Measurements from ENCODE around the gene UBR4. TPM values are rescaled to one million over a fixed set of nuclear protein-coding genes. Genes with fewer than 3 reads are reported as not detected.
"Not testable (repeated sequence)": the region's sequence is repeated elsewhere in the genome, so short reads cannot be mapped to it uniquely, and the experiment has no call there.

UBR4 gene
- total RNA-seq, 1 experiment from 2014 or later: 86.1 TPM

DNA sequence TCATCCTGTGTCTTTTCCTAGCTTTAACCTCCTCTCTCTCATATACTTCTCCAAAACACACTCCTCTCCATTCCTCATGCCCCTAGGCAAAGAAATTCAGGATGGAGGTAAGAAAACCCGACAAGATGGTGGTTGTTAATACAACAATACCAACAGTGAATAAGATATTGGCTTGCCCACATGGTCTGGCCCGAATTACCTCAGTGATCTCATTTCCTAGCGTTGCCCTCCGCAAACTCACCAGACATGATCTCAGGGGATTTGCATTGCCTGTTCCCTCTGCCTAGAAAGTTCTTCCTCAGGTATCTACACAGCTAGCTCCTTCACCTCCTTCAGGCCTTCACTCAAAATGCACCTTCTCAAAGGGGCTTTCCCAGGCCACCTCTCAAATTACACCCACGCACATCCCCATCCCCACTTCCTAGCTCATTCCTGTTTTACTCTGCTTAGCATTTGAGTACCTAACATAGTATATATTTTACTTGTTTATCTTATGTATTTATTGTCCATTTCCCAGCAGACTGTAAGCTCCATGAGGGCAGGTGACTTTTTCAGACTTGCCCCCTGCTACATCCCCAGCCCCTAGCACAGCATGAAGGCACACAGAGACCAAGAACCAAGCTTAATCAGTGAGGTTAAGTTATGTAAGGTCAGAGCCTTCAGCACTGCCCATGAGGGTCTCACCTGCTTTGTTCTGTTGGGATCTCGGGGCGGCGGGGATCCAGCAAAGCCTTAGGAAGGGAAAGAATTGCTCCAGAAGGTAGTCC lies 10.2 kb upstream of the UBR4 start:
- DNase-seq (ENCODE audit: low read depth): no peak

DNA sequence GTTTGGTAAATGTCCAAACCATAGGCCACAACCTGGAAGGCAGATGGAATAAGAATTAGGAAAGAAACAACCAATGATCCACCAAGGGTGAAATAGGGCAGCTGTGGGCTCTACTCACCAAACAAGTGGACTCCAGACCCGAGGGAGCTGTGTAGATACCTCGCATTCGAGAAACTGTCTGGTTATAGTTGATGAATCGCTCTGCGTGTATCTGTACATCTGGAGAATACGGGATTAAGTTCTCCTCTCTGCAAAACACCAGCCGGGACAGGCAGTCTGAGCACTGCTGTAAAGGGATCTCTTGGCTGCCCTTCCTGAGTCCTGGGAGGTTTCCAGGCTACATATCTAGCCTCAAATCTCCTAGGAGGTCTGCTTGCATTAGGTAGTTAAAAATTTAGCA lies 9.4 kb upstream of the UBR4 start:
- DNase-seq (ENCODE audit: low read depth): no peak

DNA sequence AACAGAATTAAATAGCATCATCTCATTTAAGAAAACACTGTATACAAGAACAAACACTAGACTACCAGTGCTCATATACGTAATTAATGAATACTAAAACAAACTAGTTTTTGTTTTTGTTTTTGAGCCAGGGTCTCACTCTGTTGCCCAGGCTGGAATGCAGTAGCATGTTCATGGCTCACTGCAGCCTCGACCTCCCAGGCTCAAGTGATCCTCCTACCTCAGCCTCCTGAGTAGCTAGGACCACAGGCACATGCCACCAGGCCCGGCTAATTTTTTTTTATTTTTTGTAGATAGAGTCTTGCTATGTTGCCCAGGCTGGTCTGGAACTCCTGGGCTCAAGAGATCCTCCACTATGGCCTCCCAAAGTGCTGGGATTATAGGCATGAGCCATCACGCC lies 6.5 kb upstream of the UBR4 start:
- not testable (repeated sequence) for DNase-seq (ENCODE audit: low read depth)

DNA sequence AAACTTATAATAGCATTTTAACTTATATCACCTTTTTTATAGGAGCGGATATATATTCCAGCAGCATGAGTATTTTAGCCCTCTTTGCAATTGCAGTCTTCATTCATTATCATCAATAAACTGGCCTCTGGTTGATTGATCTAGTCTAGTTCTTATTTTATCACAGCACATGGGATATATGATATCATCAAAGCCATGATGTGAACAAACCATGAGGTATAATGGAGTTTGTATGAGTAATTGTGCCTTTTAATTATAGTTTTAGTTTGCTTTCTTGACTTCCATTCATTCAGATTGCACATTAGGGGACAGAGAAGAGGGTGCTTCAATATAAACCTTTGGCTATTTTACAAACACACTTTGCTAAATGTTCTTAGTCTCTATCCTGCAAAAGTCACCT lies 3.5 kb upstream of the UBR4 start:
- DNase-seq (ENCODE audit: low read depth): no peak

DNA sequence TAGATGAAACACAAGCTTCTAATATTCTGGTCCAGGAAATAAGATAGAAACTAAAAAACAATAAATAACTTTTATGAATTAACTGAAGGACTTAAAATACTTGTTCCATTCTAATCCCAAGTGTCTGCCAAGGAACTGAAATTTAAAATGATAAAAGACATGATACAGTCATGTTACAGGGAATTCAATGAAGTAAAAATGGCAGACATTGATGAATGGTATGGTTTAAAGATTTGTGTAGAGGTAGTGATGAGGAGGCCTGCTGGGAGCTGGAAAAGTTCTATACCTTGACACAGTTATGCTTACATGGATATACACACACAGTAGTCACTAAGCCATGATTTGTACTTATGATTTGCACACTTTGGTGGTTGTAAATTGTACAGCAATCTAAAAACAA lies 2.1 kb upstream of the UBR4 start:
- no peak for DNase-seq (ENCODE audit: low read depth)

DNA sequence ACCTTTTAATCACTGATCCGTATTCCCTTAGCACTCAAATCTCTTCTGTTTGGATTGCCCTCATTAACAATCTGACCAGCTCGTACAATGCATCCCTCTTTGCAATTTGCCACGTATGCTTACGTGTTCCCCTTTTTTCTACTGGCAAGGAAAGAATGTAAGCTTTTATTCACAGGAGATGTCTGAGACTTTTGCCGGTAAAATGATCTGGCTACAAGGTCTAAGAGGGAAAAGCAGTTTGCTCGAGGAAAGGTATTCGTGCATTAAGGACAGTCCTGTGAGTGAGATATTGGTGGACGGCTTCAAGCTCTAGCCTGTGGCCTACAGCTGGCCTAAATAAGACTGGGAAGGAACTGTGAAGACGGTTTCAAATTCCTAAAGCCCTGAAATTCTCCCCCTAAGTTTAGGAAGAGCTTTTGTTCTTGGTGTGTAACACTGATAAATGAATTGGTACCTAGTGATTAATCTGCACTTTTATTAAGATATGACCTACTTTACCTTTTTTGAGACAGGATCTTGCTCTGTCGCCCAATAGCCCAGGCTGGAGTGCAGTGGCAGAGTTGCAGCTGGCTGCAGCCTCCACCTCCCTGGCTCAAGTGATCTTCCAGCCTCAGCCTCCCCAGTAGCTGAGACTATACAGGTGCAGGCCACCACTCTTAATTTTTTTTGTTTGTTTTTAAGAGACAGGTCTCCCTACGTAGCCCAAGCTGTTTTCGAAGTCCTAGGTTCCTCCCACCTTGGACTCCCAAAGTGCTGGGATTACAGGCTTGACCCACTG lies 895 bp upstream of the UBR4 start:
- DNase-seq (ENCODE audit: low read depth): peak; percentile 24

DNA sequence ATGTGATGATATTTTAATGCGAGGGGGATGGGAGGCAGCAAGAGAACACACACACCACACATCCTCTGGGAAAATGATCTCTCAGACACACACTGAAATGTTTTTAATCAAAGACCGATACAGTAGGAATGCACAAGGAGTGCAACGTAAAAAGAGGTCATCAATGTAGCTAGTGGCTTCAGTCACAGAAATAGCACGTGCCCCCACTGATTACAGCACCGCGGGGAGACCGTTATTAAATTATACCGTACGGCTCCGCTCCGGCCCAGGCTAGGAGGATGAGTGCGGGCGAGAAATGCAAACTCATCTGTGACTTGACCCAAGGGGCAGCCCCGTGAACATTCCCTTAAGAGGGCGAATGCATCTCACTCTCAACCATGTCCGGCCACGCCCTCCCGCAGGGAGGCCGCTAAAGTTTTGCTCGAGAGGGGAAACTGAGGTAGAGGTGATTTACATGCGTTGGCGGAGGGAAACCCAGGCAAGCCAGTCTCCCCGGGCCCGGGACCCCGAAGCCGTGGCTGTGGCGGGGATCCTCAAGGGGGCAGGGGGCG lies 552 bp downstream of the UBR4 start:
- DNase-seq (ENCODE audit: low read depth): peak; percentile 54

DNA sequence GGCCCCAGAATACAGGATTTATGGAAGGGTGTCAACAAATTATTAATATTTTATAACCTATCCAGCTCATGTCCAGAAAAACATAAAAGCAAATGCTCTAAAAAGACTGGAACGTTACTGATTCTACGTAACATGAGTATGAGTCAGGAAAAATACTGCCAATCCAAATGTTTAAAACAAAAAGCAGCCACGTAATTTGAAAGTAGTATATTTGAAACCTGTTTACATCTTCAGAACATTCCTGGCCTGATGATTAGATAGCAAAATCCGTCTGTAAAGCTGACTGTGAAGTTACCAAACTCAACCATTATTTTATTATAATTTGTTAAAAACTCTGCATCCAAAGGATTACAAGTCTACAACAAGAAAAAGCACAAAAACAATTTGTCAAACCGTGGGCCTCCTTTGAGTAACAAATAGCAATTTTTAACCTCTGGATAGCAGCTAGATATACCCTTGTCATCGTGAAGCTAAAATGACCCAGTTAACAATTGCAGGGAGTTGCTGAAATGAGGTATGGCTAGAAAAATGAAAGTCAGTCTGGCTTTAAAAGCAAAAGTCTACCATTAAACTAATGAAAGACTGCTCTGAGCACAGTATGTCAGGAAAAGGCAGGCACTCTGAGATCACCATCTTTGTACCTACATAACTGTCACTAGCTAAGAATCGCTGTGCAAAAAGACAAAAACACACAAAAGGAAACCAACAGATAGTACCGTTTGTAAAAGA lies 1.2 kb downstream of the UBR4 start:
- peak; percentile 75 for DNase-seq (ENCODE audit: low read depth)

DNA sequence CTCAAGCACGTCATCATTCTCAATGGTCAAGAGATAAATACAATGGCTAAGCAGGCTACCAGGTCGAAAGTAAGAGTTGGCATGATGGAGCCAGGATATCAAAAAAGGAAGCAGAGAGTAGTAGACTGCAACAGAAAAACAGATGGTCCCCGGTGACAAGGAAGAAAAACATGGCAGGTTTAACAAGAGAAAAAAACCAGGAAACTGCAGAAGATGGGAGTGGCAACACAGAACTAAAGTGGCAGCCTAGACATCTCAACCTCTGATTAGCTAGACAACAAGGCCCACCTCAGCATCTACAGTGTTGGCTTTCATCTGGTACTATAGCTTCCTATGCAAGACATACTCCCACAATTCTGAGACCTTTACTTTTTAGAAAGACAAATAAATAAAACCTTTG lies 3.1 kb downstream of the UBR4 start:
- no peak for DNase-seq (ENCODE audit: low read depth)

DNA sequence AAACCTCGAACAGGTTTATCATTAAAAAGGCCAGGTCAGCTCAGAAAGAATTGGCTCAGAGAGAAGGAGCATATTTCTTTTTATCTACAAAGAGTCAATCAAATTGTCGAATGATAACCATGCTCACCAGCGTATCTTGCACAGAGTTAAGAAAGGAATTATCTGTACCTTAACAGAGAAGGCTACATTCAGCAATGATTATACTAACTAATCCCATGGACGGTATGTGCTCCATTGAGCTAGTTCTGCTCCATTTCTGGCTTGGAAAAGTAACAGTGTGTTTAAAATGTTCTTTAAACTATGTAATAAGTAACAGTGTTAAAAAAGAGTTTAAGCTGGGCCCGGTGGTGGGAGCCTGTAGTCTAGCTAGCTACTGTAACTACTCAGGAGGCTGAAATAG lies 4.2 kb downstream of the UBR4 start:
- DNase-seq (ENCODE audit: low read depth): no peak

DNA sequence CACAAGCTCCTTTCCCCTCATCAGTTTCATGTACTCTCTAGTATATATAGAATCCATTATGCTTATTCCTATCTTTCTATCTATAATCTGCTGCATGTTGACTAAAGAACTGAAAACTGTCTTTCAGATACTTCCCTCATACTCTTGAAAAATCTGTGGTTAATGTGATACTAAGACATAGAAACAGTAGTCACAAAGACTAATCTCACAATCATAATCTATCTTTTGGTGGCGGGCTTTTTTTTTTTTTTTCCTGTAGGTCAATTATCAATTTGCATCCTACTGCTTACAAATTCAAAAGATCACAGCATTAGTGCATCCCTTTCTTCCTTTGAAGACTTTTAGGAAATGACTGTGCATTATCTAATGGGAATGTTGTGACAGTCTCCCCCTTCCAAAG lies 4.7 kb downstream of the UBR4 start:
- DNase-seq (ENCODE audit: low read depth): no peak

DNA sequence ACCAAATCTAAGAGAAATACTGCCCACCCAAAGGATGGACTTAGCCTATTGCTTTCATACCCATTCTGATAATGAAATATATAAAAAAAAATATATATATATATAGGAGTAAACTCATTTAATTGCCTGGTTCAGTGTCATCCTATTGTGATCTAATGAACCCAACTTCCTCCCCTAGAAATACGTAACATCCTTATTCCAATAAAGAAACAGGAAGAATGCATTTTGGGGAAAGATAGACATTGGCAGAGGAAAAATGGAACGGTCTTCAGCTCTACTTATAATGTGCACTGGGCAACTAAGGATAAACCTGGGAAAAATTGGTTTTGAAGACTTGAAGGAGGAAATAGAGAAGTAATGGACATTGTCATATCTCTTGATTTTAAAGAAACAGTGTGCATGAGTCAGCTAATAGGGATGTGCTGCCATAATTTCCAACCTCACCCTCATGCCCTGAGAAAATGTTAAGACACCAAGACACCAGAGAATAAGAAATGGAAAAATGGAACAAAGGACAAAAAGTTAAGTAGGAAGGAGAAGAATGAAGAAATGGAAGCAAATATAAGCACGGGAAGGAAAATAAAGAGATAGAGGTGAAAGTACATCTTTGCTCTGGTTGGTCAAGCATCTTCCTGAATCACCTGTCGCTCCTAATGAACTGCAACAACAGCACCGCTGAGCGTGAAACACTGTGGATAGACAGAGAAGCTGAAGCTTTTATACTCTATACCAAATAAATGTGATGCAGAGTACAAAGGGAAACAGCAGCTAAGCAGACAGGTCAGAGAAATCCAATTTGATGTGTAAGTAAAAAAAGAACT lies 5.4 kb downstream of the UBR4 start:
- DNase-seq (ENCODE audit: low read depth): peak; percentile 47

DNA sequence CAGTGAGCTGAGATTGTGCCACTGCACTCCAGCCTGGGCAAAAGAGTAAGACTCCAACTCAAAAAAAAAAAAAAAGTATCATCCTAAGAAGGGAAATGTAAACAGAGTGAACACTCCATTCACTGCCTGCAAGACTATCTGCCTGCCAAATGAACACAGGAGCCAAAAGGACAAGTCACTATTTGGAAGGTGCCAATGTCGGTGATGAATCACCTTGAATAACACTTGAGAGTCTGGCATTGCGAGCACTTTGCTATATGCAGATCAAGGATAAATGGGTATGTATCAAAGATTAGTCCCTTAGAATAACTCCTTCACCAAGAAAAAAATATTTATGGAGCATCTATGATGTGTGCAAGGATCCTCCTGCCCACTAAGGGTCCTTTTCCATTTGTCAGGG lies 6.6 kb downstream of the UBR4 start:
- DNase-seq (ENCODE audit: low read depth): peak; percentile 95

DNA sequence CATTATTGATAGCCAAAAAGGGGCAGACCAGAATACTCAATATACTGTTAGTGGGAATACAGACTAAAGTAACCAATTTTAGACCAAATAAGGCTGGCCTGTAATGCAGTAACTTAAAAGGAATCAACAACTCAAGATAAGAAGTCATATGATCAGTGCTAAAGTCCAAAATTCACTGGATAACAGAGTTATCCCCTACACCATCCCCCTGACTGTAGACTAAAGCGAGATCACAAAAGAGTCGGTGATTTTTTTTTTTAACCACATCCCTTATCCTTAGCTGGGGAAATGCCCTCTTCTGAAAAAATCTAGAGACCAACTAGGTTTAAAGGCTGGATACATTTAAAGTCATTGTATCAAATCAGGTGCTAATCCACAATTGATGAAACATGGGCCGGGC lies 7.7 kb downstream of the UBR4 start:
- DNase-seq (ENCODE audit: low read depth): no peak

DNA sequence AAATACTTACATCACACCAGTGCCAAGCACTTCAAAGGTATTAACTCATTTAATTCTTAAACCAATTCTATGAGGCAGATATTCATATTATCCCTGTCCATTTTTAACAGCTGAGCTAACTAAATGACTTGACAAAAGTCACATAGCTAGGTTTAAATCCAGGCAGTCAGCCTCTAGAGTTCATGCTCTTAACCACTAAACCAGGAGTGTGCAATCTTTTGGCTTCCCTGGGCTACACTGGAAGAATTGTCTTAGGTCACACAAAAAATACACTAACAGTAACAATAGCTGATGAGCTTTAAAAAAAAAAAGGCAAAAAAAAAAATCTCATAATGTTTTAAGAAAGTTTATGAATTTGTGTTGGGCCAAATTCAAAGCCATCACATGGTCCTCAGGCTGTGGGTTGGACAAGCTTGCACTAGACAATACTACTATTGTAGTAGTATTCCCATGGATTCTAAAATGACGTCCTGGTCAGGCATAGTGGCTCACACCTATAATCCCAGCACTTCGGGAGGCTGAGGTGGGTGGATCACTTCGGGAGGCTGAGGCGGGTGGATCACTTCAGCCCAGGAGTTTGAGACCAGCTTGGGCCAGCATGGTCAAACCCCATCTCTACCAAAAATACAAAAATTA lies 10.0 kb downstream of the UBR4 start:
- no peak for DNase-seq (ENCODE audit: low read depth)

DNA sequence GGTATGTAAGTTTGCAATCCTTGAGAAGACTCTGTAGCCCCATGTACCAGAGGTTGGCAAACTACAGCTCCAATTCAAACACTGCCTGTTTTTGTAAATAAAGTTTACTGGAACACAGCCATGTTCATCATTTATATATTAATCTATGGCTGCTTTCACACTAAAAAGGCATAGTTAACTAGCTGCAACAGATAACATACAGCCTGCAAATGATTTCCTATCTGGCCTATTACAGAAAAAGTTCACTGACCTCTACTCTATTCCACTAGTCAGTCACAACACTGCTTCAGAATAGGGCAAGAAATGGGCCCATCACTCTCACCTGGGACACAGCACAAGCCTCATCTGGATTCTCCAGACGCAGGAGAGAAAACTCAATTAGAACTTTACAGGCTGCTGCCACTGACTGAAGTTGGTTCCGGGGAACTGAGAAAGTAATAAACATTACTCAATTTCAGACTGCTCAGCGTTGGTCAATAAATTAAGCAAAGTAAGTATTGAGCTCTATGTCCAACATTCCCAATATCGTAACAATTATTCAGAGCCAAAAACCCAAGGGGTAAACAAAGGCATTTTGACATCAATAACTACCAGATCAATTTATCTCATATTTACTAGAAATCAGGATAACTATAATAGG lies 10.6 kb downstream of the UBR4 start:
- no peak for DNase-seq (ENCODE audit: low read depth)

DNA sequence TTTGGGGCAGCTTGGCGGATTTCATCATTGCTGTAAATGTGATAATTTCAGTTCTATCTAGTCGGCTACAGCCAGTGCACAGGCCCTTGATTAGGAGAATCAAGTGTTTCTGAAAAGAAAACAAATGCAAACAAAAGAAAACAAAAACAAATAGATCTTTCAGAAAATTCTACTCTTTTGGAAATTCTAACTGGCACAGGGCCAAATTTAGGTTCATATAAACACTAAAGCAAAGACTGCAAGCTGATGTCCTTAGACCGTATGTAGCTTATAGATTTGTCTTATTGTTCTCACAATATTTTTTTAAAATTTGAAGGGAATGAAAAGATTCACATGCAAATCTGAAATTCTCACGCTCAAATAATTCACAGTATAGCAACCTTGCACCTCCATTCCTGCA lies 11.2 kb downstream of the UBR4 start:
- no peak for DNase-seq (ENCODE audit: low read depth)

DNA sequence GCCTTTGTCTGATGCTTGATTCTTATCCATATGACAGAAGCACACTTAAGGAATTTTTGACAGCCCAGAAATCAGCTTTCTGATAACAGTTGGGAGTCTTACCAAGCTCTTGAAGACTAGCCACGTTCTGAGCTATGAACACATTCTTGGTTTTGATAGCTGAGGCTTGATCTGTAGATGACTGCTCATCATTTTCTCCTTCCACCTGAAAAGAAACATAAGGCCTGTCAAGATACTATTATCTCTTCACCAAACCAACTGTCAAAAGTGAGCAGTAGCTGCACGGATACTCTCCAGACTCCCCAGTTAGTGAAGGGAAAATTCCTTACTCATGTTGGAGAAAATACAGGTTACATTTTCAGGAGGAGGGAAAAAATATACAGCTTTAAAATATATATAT lies 12.2 kb downstream of the UBR4 start:
- no peak for DNase-seq (ENCODE audit: low read depth)

DNA sequence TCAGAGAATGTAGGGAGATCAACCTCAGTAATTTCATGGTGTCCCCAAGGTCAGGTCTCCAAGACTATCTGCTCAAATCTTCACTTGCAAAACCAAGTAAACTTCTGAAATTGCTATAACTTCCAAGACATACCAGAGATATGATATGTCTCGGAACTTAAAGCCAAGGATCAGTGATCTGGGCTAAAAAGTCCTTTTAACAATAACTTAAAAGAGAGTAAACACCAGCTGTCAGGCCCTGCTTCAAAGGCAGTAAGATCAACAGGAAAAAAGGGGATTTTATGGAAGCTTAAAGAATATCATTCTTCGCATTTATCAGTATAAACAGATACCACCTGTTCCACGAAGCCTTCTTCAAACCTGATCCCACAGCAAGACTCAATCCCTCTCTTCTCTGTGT lies 13.7 kb downstream of the UBR4 start:
- DNase-seq (ENCODE audit: low read depth): no peak

DNA sequence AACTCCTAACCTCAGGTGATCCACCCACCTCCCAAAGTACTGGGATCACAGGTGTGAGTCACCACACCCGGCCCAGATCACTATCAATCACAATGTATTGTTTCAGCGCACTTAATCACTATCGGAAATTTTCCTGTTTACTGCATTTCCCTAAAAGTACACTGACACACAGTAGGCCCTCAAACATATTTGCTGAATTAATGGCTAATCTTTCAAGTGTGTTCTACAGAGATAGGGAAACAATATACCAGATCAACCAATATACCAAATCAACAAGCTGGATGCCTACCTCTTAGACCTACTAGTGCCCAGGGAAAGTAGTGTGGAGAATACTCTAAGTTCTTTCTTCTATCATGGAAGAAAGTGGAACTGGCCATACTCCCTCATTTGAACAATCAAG lies 17.1 kb downstream of the UBR4 start:
- no peak for DNase-seq (ENCODE audit: low read depth)

DNA sequence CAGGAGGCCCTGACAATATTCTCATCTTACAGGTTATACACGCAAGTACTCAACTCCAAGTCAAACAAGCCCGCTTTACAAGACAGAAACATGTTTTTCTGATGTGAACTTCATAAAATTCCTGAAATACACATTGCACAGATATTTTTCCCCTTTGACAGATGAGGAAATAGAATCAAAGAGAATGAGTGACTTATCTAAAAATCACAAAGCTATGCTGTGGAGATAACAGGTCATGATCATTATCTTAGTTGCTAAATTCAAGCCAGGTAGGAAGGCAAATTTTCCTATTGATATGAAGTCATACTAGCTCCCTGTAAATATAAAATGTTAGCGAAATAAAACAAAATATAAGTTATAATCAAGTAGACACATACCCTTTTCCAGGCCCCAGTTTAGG lies 18.3 kb downstream of the UBR4 start:
- no peak for DNase-seq (ENCODE audit: low read depth)

Data from M059J (cell line).